Heart right ventricle (tissue), 16 donors: Measurements from ENCODE around the gene SLC26A9. TPM values are rescaled to one million over a fixed set of nuclear protein-coding genes. Genes with fewer than 3 reads are reported as not detected.
"Not testable (repeated sequence)": the region's sequence is repeated elsewhere in the genome, so short reads cannot be mapped to it uniquely, and the experiment has no call there.

Source experiments
- ATAC-seq, 8 donors: fragments of 200-7000 bp; cut with Tn5 transposase; one replicate each; pipeline ENCODE4 v1.9.1; 2020; ENCODE audit warnings: mild to moderate bottlenecking in 8 of 8, moderate library complexity in 8 of 8, moderate number of reproducible peaks in 1 of 8
- DNase-seq, 2 donors: peaks; one replicate each; pipeline ENCODE4 v3.0.0-alpha.2; 2020
- H3K27ac ChIP-seq, 10 donors: fragments of 200-600 bp; sonication (generic) in 2 of 10; one replicate each; pipeline versions ENCODE4 v1.5.0 to v1.8.0; 2020 to 2022; ENCODE audit warnings: mild to moderate bottlenecking in 3 of 10
- H3K27me3 ChIP-seq, 7 donors: fragments of 200-600 bp; one replicate each; pipeline ENCODE4 v1.8.0; 2021 to 2022; ENCODE audit warnings: mild to moderate bottlenecking in 2 of 7
- H3K36me3 ChIP-seq, 9 donors: fragments of 200-600 bp; sonication (generic) in 1 of 9; one replicate each; pipeline versions ENCODE4 v1.5.0 to v1.8.0; 2020 to 2022; ENCODE audit warnings: mild to moderate bottlenecking in 2 of 9
- H3K4me1 ChIP-seq, 9 donors: fragments of 200-600 bp; sonication (generic) in 1 of 9; one replicate each; pipeline versions ENCODE4 v1.5.0 to v1.8.0; 2020 to 2022; ENCODE audit warnings: mild to moderate bottlenecking in 4 of 9
- H3K4me3 ChIP-seq, 10 donors: fragments of 200-600 bp; sonication (generic) in 2 of 10; one replicate each; pipeline versions ENCODE4 v1.5.0 to v1.8.0; 2020 to 2022; ENCODE audit warnings: mild to moderate bottlenecking in 7 of 10, moderate library complexity in 2 of 10
- H3K9me3 ChIP-seq, 11 donors: fragments of 200-600 bp in 10 of 11; sonication (generic) in 2 of 11; one replicate each; pipeline versions ENCODE4 v1.5.0 to v1.8.0; 2013 to 2022; ENCODE audit warnings: mild to moderate bottlenecking in 2 of 11, control low read depth in 1 of 11, moderate library complexity in 1 of 11
- CTCF ChIP-seq, 9 donors: fragments of 200-600 bp; sonication (generic) in 2 of 9; IDR thresholded peaks; one replicate each; pipeline versions ENCODE4 v1.5.0 to v1.8.0; 2021 to 2022; ENCODE audit warnings: antibody characterized with exemption in 9 of 9, mild to moderate bottlenecking in 5 of 9, moderate library complexity in 1 of 9
- WGBS, 2 donors: extraction: QIAGEN DNeasy Blood & Tissue Kit; methylation state at CpG; one replicate each; pipeline ENCODE4 v1.1.7; 2013; ENCODE audit warnings: inconsistent platforms in 1 of 2; 5-methylcytosine and 5-hydroxymethylcytosine counted together
- intact Hi-C, 10 donors: fragments of 100-400 bp; cut with DNase I; formaldehyde crosslinking; loops; one replicate each; pipeline versions ENCODE4 v1.11.1 to v1.14.2; 2022
- polyA plus RNA-seq, 2 donors: library from polyadenylated mRNA; stranded (reverse); fragments of 200-250 nt; gene quantifications; one replicate each; pipeline ENCODE4 v1.2.3, GENCODE V29; 2013
- total RNA-seq, 10 donors: library from RNA; stranded (reverse); fragmentation: NEBNext Ultra II Directional in 3 of 10; extraction: Animal tissue kit (Norgen Biotek cat#: 25700) in 3 of 10; gene quantifications; one replicate each; pipeline versions ENCODE4 v1.2.1 to v1.2.4, GENCODE V29; 2021 to 2023
- donor health status: Arrhythmogenic right ventricular cardiomyopathy.
- donor health status: ischemic (EF 13 %, LVEDD 7.1; RV severe dilation, severe dysfunction).
- donor health status: healthy with polysubstance abuse.
- donor health status: DM: no; HTN: yes; CAD: no.
- donor health status: DM: no; HTN: no; CAD: no.
- donor health status: ischemic (EF 25% LVEDD 6.9; RV normal size, moderate dysfunction).
- donor health status: ischemic (EF 25% LVEDD 5.7; RV mildly dilated, moderate dysfunction).
- donor health status: healthy.
- donor health status: DM: yes; HTN: yes; CAD: no.
- donor health status: Ischemic cardiomyopathy.
- donor health status: ischemic (EF 35%, LVEDD 5.7; RV mildly dilated, moderate dysfunction).
- donor health status: nonischemic (EF 11% LVEDD 7.7; RV severe dilation, severe dysfunction).
- donor health status: DM: yes; HTN: yes; CAD: no.
- donor health status: PGD.
- donor health status: ischemic (EF 29% LVEDD 5.4; RV normal size, mild dysfunction).
- donor health status: nonischemic (EF 23%, LVEDD 6.1; RV moderate dilation, normal function).

SLC26A9 gene
- total and polyA plus RNA-seq, 12 donors, result 3.3 to 41.1 (median 12.7) TPM

DNA sequence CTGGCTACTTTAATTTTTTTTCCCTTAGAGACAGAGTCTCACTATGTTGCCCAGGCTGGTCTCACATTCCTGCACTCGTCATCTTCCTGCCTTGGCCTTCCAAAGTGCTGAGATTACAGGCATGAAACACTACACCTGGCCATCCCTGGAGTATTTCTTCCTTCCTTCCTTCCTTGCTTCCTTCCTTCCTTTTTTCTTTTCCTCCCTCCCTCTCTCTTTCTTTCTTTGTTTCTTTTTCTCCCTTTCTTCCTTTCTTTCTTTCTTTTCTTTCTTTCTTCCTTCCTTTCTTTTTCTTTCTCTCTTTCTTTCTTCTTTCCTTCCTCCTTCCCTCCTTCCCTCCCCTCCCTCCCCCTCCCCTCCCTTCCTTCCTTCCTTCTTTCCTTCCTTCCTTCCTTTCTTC, 46.9 kb downstream of the SLC26A9 start:
- Histone ChIP-seq H3K27ac (no peak overlapping the region), H3K4me1 (no peaks in the 10 kb centered on the region), H3K36me3 (peaks cover 0 to 3% (median 0%) of the 10 kb centered on the region in 9 donors), H3K27me3 (peaks cover 0 to 9% (median 0%) of the 10 kb centered on the region in 7 donors), H3K4me3 (no peak overlapping the region), H3K9me3 (peaks cover 0 to 4% (median 0%) of the 10 kb centered on the region in 11 donors)
- intact Hi-C loops, result loop anchor here in 1 of 10 donors (5.0 kb wide), 1 partner anchor 89 kb away; no protein-coding TSS in a partner anchor
- DNase-seq (no peak), ATAC-seq (no peak)
- TF ChIP-seq CTCF (IDR thresholded peaks at IDR 0.05), result no peak
- WGBS, 2 donors, result 91 to 94% methylated on average over 1 of the region's 1 CpG

- ATAC-seq, intact Hi-C loops, H3K36me3 ChIP-seq, H3K4me3 ChIP-seq, DNase-seq, H3K9me3 ChIP-seq, H3K27me3 ChIP-seq, H3K27ac ChIP-seq: not testable (repeated sequence)
- H3K4me1 ChIP-seq, result peaks cover 0 to 12% (median 0%) of the 10 kb centered on the region in 9 donors
- 89 to 92% methylated on average over 3 of the region's 3 CpGs for WGBS, 2 donors
These were observed 49.1 kb downstream of the SLC26A9 start for GRCh38 chr1:205894119-205894518.

GRCh38 chr1:205892175-205892574, 51.1 kb downstream of the SLC26A9 start:
- H3K9me3 ChIP-seq, ATAC-seq, DNase-seq, intact Hi-C loops, H3K36me3 ChIP-seq, H3K27ac ChIP-seq, H3K27me3 ChIP-seq, H3K4me3 ChIP-seq: not testable (repeated sequence)
- 34 to 46% methylated on average over 2 of the region's 2 CpGs for WGBS, 2 donors
- H3K4me1 ChIP-seq, result peaks cover 0 to 16% (median 0%) of the 10 kb centered on the region in 9 donors

DNA sequence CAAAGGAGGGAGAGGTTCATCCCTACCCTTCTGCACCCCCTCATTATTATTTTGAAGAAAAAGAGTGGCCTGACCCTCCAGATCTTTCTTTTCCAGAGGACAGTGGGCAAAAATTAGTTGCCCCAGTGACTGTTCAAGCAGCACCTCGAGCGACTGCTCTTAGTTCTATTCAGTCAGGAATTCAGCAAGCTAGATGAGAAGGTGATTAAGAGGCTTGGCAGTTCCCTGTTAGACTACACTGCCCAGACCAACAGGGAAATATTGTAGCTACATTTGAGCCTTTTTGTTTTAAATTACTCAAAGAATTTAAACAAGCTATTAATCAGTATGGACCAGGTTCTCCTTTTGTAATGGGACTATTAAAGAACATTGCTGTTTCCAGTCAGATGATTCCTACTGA, 51.8 kb downstream of the SLC26A9 start:
- 61 to 71% methylated on average over 2 of the region's 2 CpGs for whole genome bisulfite sequencing, 2 donors
- intact Hi-C loops, result not testable (repeated sequence)

GRCh38 chr1:205890631-205891030, 52.6 kb downstream of the SLC26A9 start:
- H3K4me3 ChIP-seq, H3K36me3 ChIP-seq, DNase-seq, H3K27ac ChIP-seq, ATAC-seq, intact Hi-C loops, H3K9me3 ChIP-seq, H3K27me3 ChIP-seq: not testable (repeated sequence)
- WGBS, 2 donors, result 95 to 98% methylated on average over 3 of the region's 3 CpGs
- H3K4me1 ChIP-seq, result peaks cover 0 to 16% (median 0%) of the 10 kb centered on the region in 9 donors

More for the DNA sequence above, 51.8 kb downstream of the SLC26A9 start:
- DNase-seq, H3K9me3 ChIP-seq, H3K27ac ChIP-seq, H3K27me3 ChIP-seq, H3K4me3 ChIP-seq, H3K36me3 ChIP-seq, ATAC-seq: not testable (repeated sequence)
- H3K4me1 ChIP-seq, result peaks cover 0 to 16% (median 0%) of the 10 kb centered on the region in 9 donors

DNA sequence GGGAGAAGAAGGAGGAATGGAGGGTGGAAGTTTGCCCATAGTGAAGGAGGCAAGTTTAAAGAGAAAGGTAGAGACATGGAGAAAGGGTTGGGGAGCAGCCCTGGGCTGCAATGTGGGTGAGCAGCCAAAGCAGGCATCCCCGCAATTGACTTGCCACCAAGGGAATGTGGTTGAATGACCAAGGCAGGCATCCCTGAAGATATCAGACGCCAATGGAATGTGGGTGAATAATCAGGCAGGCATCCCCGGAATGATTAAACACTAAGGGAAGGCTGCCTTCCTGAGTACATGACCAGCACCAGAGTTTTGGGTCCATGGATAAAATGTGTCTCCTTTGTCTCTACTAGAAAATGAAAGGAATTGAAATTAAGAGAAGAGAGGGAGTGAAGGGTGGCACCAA, 53.5 kb downstream of the SLC26A9 start:
- H3K27me3 ChIP-seq, H3K27ac ChIP-seq, H3K9me3 ChIP-seq, ATAC-seq, DNase-seq, H3K36me3 ChIP-seq, H3K4me3 ChIP-seq, intact Hi-C loops: not testable (repeated sequence)
- peaks cover 0 to 16% (median 0%) of the 10 kb centered on the region in 9 donors for H3K4me1 ChIP-seq
- WGBS, 2 donors, result 48 to 58% methylated on average over 3 of the region's 3 CpGs

GRCh38 chr1:205889006-205889405, 54.2 kb downstream of the SLC26A9 start:
- peaks cover 0 to 16% (median 0%) of the 10 kb centered on the region in 9 donors for H3K4me1 ChIP-seq
- DNase-seq, H3K27ac ChIP-seq, H3K36me3 ChIP-seq, H3K4me3 ChIP-seq, H3K27me3 ChIP-seq, H3K9me3 ChIP-seq, intact Hi-C loops, ATAC-seq: not testable (repeated sequence)
- 79 to 82% methylated on average over 4 of the region's 4 CpGs for WGBS, 2 donors
